KMS-11 (cell line): ENCODE data around the gene RFTN1.

Source experiments
- H2AFZ ChIP-seq: fragments of 200-600 bp; sonication (generic); 2 replicates; pipeline ENCODE4 v1.6.1; 2016; ENCODE audit warnings: antibody characterized with exemption, mixed run types, low read depth
- H3K27ac ChIP-seq: fragments of 200-600 bp; sonication (generic); 2 replicates; pipeline ENCODE4 v1.6.1; 2016; ENCODE audit warnings: mild to moderate bottlenecking, mixed run types
- H3K27me3 ChIP-seq: fragments of 200-600 bp; sonication (generic); 2 replicates; pipeline ENCODE4 v1.6.1; 2017; ENCODE audit warnings: mild to moderate bottlenecking, low read depth, mixed run types, moderate library complexity; ENCODE audit not compliant: insufficient read depth
- H3K36me3 ChIP-seq: fragments of 200-600 bp; sonication (generic); 2 replicates; pipeline ENCODE4 v1.6.1; 2017; ENCODE audit warnings: mild to moderate bottlenecking, mixed run types; ENCODE audit not compliant: insufficient read depth
- H3K4me1 ChIP-seq: fragments of 200-600 bp; sonication (generic); 2 replicates; pipeline ENCODE4 v1.6.1; 2016; ENCODE audit warnings: mild to moderate bottlenecking, low read depth, mixed run types; ENCODE audit not compliant: poor library complexity, severe bottlenecking
- H3K4me2 ChIP-seq: fragments of 200-600 bp; sonication (generic); 2 replicates; pipeline ENCODE4 v1.7.0; 2016; ENCODE audit warnings: mild to moderate bottlenecking, mixed run types
- H3K4me3 ChIP-seq: fragments of 200-600 bp; sonication (generic); IDR thresholded peaks from 2 replicates; pipeline ENCODE4 v1.6.1; 2017; ENCODE audit warnings: low read depth, low read length, mixed read lengths; ENCODE audit not compliant: insufficient read depth
- H3K79me2 ChIP-seq: fragments of 200-600 bp; sonication (generic); 2 replicates; pipeline ENCODE4 v1.6.1; 2016; ENCODE audit warnings: low read depth, mixed run types; ENCODE audit not compliant: insufficient read depth
- H3K9ac ChIP-seq: fragments of 200-600 bp; sonication (generic); 2 replicates; pipeline ENCODE4 v1.6.1; 2016; ENCODE audit warnings: mild to moderate bottlenecking, mixed run types
- H4K20me1 ChIP-seq: fragments of 200-600 bp; sonication (generic); 2 replicates; pipeline ENCODE4 v1.6.1; 2016; ENCODE audit warnings: mild to moderate bottlenecking, mixed run types; ENCODE audit not compliant: insufficient read depth
- TF ChIP-seq, protein P1 (sequence below): fragments of 200-600 bp; sonication (generic); conservative IDR thresholded peaks from 2 replicates; pipeline ENCODE4 v1.6.1; 2017; ENCODE audit warnings: low read depth, mild to moderate bottlenecking, antibody characterized with exemption, low read length, moderate library complexity, mixed read lengths

The RFTN1 gene

DNA sequence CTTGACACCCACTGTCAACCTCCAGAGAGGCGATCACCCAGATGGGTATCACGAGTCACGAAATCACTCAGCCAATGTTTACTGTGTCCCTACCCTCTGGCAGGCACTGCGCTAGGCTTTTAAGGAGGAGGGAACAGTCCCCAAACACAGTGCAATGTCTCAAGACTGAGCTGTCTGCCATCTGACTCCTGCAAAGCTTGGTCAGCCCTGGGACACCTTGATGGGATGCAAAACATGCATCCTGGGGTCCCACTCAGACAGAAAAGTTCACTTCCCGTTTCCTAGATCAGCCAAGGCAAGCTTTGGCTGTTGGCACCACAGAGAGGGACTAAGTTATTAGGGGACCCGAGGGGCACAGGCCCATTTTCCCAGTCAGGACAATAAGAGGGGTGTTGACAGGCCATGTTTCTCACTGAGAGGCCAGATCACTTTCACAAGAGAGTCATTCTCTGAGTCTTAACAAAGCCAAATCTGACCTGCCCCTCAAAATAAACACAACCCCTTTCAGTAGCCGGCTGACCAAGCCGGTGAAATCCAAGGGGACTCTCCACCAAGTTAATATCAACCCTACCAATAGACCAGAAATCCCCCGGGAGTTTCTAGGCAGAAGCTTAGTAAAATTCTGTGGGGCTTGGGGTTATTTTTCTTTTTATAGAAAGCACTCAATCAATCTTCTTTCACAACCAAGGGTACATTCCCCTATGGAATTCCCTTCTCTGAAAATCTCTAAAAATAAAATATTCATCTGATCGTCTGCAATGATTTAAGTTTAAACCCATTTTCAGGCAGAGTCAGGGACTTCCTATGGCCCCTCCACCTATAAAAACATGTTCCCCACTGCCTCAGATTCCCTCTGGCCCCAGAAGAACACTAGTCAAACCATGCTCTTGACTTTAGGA, 3.5 kb downstream of the RFTN1 start:
- Histone ChIP-seq H3K4me3 (no peak overlapping the region), H3K27me3 (no peaks in the 10 kb centered on the region), H3K79me2 (no peaks in the 10 kb centered on the region), H4K20me1 (no peaks in the 10 kb centered on the region), H3K9ac (no peak overlapping the region), H3K27ac (no peak overlapping the region), H2AFZ (no peak overlapping the region), H3K4me1 (no peaks in the 10 kb centered on the region), H3K36me3 (no peaks in the 10 kb centered on the region), H3K4me2 (no peak overlapping the region)
- TF ChIP-seq, protein P1, sequence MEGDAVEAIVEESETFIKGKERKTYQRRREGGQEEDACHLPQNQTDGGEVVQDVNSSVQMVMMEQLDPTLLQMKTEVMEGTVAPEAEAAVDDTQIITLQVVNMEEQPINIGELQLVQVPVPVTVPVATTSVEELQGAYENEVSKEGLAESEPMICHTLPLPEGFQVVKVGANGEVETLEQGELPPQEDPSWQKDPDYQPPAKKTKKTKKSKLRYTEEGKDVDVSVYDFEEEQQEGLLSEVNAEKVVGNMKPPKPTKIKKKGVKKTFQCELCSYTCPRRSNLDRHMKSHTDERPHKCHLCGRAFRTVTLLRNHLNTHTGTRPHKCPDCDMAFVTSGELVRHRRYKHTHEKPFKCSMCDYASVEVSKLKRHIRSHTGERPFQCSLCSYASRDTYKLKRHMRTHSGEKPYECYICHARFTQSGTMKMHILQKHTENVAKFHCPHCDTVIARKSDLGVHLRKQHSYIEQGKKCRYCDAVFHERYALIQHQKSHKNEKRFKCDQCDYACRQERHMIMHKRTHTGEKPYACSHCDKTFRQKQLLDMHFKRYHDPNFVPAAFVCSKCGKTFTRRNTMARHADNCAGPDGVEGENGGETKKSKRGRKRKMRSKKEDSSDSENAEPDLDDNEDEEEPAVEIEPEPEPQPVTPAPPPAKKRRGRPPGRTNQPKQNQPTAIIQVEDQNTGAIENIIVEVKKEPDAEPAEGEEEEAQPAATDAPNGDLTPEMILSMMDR, result no peak

DNA sequence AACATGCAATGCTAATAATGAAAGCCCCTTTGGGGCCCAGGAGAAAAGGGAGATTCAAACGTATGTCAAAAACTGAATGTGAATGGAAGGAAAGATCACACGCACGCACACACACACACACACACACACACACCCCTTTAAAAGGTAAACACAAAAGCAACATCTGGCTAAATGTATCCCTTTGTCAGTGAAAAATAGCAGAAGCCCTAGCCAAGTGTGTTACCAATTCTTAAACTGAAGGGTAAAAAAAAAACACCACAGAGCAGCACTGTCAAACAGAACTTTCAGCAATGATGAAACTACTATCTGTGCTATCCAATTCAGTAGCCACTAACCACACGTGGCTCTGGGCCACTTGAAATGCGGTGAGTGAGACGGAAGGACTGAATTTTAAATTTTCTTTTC, 4.9 kb downstream of the RFTN1 start:
- Histone ChIP-seq H3K4me1 (peaks cover 9% of the 10 kb centered on the region), H3K4me3 (no peak overlapping the region), H3K9ac (no peak overlapping the region), H4K20me1 (no peaks in the 10 kb centered on the region), H3K27me3 (no peaks in the 10 kb centered on the region), H3K27ac (no peak overlapping the region), H3K4me2 (no peak overlapping the region), H3K79me2 (no peaks in the 10 kb centered on the region), H3K36me3 (no peaks in the 10 kb centered on the region), H2AFZ (no peak overlapping the region)
- TF ChIP-seq, protein P1, result no peak

DNA sequence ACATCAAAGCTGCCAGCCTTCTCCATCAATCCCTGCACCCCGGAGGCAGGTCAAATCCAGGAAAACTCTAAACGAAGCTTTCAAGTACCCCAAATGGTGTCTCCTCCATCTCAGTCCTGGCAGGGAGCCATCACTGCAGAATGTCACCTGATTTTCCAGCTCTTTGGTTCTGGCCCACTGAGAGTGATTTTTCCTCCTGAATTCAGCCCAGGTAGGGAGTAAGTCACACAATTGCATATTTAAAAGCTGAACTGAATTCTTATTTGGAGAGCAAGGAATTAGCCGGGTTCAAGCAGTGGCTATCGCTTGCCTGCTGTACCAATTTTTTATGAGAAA, 5.3 kb downstream of the RFTN1 start:
- Histone ChIP-seq H3K9ac (no peak overlapping the region), H3K4me3 (no peak overlapping the region), H3K79me2 (no peaks in the 10 kb centered on the region), H3K27ac (no peak overlapping the region), H3K27me3 (no peaks in the 10 kb centered on the region), H3K36me3 (no peaks in the 10 kb centered on the region), H3K4me1 (peaks cover 9% of the 10 kb centered on the region), H2AFZ (no peak overlapping the region), H3K4me2 (no peak overlapping the region), H4K20me1 (no peaks in the 10 kb centered on the region)
- TF ChIP-seq, protein P1, result no peak

DNA sequence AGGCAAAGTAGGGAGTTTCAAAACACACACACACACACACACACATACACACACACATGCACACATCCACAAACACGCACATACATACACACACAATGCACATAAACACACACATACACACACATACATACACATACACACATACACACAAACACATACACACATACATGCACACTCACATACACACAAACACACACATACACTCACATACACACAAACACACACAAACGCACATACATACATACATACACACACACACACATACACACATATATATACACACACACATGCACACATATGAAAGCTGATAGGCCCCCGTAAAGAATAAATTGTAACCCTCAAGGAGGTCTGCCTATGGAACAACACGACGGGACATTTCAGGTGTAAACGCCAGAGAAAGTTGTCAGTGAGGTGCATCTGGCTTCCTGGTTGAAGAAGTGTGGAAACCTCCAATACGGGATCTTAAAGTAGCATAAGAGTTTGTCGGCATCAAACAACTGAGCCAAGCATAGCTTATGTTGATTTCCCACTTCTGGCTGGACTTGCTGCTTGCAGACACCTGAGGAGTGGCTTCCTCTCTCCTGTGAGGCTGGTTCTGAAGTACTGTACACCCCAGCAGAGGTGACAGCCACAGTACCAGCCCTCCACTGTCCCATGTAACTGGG, 5.8 kb downstream of the RFTN1 start:
- Histone ChIP-seq H4K20me1 (no peaks in the 10 kb centered on the region), H3K9ac (no peak overlapping the region), H3K79me2 (no peaks in the 10 kb centered on the region), H3K27me3 (no peaks in the 10 kb centered on the region), H3K27ac (no peak overlapping the region), H3K4me2 (no peak overlapping the region), H3K4me3 (no peak overlapping the region), H3K4me1 (peaks cover 9% of the 10 kb centered on the region), H2AFZ (no peak overlapping the region), H3K36me3 (no peaks in the 10 kb centered on the region)
- TF ChIP-seq, protein P1, result no peak
